Measurements from ENCODE around the gene INVS.

GRCh38 chr9:100282388-100282719 is 183.3 kb downstream of the INVS start:
- TF ChIP-seq CTCF (IDR thresholded peaks at IDR 0.05 in 4 of 5, conservative IDR thresholded peaks at IDR 0.05 in 1 of 5) (no peak), POLR2A (IDR thresholded peaks at IDR 0.05) (no peak)
